K562 treated with DMSO at 1 percent for 4 hours (cell line): Measurements from ENCODE around the gene RAB14. TPM values are rescaled to one million over a fixed set of nuclear protein-coding genes. Genes with fewer than 3 reads are reported as not detected.

ENCODE experiments used
- total RNA-seq: library from RNA; unstranded; fragments of 300-600 nt; gene quantifications from 2 replicates; pipeline ENCODE4 v1.2.3, GENCODE V29; 2022; ENCODE audit not compliant: insufficient read depth

The RAB14 gene
- total RNA-seq, result 22.8 and 25.3 TPM in 2 replicates

DNA sequence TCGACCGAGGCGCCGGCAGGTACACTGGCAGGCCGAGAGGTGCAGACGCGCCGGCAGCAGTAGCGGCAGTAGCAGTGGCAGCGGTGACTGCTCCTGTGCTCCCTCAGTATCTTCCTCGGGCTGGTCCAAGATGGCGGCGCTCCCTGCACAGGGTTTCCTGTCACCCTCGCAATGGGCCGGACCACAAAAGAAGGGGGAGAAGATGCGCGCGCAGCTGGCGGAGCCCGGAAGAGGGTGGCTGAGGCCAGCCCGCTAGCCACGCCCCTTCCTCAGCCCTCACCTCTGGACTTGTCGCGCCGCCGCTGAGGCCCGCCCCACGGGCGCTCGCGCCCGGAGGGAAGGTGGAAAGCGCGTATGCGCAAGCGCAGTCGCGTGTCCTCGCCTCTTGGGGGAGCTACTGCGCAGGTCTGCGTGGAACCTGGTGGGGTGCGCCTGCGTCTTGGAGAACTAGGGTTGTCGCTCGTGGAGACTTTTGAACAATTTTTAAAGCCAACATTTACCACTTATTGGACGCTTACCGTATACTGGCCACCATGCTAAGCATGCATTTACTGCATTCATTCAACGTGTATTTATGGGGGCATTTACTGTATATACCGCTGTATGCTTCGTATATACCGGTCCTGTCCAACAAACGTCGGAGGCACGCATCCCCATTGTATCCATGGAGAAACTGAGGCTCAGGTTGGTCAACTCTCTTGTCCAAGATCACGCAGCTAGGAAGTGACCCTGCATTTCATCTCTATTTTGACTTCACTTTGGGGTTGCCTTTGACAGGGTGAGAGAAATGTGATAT is at the start of gene RAB14:
Gene RAB14 (minus strand): TSS at position 132 of the 796 bp plus-strand sequence. CDS start 8,457 bp downstream, outside the sequence.

Other genes with a start within 250 kb of the RAB14 start
- 0.76 and 0.79 TPM in 2 replicates for gene C5, start 151.6 kb downstream of the RAB14 start, total RNA-seq
- gene CNTRL, start 126.9 kb downstream of the RAB14 start, total RNA-seq, result 16.1 and 16.7 TPM in 2 replicates
- gene GSN, start 66.3 kb upstream of the RAB14 start, total RNA-seq, result 41.5 and 42.5 TPM in 2 replicates
- gene STOM, start 168.4 kb upstream of the RAB14 start, total RNA-seq, result 23.1 and 29.6 TPM in 2 replicates